Measurements from ENCODE around the gene ZNF586.

DNA sequence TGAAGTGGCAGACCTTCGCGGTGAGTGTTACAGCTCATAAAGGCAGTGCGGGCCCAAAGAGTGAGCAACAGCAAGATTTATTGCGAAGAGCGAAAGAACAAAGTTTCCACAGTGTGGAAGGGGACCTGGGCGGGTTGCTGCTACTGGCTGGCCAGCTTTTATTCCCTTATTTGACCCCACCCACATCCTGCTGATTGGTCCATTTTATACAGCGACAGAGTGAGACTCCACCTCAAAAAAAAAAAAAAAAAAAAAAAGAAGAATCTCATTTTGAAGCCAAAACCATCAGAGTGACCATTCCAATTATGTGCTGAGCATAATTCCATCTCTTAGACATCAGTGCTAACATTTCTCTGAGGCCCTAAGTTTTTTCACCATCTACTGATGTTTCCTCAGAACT is 47.2 kb downstream of the ZNF586 start:
- TF ChIP-seq, protein P1, sequence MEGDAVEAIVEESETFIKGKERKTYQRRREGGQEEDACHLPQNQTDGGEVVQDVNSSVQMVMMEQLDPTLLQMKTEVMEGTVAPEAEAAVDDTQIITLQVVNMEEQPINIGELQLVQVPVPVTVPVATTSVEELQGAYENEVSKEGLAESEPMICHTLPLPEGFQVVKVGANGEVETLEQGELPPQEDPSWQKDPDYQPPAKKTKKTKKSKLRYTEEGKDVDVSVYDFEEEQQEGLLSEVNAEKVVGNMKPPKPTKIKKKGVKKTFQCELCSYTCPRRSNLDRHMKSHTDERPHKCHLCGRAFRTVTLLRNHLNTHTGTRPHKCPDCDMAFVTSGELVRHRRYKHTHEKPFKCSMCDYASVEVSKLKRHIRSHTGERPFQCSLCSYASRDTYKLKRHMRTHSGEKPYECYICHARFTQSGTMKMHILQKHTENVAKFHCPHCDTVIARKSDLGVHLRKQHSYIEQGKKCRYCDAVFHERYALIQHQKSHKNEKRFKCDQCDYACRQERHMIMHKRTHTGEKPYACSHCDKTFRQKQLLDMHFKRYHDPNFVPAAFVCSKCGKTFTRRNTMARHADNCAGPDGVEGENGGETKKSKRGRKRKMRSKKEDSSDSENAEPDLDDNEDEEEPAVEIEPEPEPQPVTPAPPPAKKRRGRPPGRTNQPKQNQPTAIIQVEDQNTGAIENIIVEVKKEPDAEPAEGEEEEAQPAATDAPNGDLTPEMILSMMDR (IDR thresholded peaks at IDR 0.05), result no peak
- TF ChIP-seq POLR2A (IDR thresholded peaks at IDR 0.05), result no peak
